ENCODE results near the gene SMAD7.

DNA sequence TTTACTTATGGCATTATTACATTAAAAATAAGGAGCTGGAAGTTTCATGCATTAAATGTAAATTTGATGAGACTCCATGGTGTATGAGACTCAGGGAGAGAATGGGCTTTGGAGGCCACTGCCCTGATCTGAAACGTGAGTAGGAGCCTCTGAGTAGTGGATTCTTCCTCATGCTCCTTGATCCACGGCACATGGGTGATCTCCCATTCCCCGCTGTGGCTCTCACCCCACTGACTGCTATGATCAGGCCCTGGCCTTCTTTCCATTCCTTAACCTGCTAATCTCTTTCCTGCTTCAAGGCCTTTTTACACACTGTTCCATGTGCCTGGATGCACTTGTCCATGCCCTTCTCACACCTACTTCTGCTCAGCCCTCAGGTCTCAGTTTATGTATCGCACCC lies 68.4 kb downstream of the SMAD7 start:
- TF ChIP-seq, protein P1, sequence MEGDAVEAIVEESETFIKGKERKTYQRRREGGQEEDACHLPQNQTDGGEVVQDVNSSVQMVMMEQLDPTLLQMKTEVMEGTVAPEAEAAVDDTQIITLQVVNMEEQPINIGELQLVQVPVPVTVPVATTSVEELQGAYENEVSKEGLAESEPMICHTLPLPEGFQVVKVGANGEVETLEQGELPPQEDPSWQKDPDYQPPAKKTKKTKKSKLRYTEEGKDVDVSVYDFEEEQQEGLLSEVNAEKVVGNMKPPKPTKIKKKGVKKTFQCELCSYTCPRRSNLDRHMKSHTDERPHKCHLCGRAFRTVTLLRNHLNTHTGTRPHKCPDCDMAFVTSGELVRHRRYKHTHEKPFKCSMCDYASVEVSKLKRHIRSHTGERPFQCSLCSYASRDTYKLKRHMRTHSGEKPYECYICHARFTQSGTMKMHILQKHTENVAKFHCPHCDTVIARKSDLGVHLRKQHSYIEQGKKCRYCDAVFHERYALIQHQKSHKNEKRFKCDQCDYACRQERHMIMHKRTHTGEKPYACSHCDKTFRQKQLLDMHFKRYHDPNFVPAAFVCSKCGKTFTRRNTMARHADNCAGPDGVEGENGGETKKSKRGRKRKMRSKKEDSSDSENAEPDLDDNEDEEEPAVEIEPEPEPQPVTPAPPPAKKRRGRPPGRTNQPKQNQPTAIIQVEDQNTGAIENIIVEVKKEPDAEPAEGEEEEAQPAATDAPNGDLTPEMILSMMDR (IDR thresholded peaks at IDR 0.05), result no peak
- no peak for TF ChIP-seq POLR2A (IDR thresholded peaks at IDR 0.05)

All from ovary (tissue), 3 donors.